Measurements from ENCODE around the gene SLC35D2.
A peak's percentile ranks its signal among the peaks of the same experiment; 100 is the strongest.
"Not testable (repeated sequence)": the region's sequence is repeated elsewhere in the genome, so short reads cannot be mapped to it uniquely, and the experiment has no call there.

Gene SLC35D2

DNA sequence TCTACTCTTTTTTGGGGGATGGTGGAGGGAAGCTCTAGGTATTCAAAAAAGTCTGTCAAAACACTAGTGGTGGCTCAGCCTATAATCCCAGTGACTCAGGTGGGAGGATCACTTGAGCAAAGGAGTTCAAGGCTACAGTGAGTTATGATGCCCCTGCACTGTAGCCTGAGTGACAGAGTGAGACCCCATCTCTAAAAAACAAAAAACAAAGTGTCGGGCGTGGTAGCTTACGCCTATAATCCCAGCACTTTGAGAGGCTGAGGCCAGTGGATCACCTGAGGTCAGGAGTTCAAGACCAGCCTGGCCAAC is 15.8 kb upstream of the SLC35D2 start:
- DNase-seq, result no peak

DNA sequence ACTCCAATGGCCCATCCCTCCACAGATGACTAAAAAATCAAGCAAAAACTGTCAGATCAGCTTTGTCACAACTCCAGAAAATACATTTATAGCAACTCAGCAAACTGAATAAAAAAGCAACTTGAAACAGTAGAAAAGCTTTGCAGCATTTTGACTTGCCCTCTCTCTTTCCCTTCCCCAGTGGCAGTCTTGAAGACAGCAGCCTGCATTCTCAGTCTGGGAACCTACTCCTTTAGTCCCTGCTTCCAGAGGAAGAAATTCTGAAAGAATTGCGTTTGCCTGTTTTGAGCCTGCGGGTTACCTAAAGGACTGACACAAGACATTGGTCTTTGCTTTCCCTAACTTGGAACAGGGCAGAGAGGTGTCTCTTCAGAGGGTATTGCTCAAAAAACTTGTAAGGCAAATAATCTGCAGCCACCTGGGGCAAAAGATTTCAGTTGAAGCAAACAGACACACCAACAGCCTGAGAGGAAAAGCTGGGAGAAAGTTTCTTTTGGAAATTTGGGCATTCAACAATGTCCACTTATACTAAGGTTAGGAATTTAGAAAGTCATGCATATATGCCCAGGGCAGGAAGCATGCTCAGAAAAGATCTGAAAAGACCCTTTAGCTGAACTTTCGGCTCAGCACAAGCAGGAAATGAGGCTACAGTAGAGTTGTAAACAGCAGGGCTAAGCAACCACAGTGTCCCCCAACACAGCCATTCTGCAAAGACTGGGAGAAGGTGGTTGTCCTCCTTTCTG is 15.2 kb upstream of the SLC35D2 start:
- DNase-seq, result peak; percentile 38

DNA sequence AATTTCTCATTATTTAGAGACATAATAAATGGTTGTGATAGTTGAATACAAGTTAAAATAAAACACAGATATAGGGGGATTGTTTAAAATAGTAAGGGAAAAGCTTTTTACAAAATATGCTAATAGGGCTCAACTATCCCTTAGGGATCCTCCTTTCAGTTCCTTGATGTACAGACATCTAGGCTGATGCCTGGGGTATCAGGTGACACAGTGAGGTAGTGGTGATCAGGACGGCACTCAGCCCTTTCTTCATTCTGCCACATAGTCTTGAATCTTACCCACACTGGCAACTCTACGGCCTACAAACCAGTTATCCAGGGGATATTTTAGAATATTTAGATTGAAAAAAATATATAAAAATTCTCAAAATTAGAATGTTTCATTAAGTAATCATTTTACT is 12.5 kb upstream of the SLC35D2 start:
- no peak for DNase-seq

DNA sequence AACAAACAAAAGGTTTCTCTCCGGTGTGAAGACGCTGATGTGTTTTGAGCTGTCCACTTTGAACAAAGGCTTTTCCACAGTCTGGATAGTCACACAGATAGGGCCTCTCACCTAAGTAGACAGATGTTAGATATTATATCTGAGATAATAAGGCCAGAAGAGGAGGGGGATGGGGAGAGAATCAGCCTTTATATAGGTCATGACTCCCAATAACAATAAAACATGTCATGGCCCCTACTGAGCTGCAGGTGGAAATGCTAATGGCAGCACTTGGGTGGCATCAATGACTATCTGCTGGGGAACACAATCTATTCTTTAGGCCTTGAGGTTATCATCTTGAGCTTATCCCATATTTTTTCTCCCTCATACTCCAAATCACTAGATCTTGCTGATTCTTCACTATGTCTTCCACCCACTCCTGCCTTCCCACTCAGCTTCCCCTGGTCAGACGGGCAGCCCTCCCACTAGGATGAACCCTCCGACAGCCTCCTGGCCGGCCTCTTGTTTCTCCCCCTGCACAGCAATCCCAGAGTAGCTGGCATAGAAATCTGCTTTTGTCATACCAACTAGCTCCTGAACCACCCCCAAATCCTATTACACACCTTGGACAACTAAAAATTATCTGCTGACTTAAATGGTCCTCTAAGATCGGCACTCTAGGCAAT is 11.5 kb upstream of the SLC35D2 start:
- DNase-seq, result no peak

DNA sequence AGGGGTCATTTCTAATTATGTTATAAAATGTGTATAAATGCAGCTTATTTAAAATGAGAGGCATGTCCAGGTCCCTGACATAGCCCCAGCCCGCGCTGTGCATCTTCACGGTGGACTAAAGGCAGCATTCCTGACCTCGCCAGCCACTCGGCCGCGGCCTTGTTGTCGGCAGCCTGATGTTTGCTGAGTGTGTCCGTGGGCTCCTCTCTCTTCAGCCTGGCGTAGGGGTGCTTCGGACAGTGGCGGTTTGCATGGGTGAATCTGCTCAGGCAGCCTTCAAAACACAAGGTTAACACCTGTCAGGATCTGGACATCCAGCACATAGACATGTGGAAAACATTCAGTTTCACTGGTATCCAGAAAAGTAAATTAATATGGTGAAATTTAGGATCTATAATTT is 8.8 kb upstream of the SLC35D2 start:
- DNase-seq, result no peak

DNA sequence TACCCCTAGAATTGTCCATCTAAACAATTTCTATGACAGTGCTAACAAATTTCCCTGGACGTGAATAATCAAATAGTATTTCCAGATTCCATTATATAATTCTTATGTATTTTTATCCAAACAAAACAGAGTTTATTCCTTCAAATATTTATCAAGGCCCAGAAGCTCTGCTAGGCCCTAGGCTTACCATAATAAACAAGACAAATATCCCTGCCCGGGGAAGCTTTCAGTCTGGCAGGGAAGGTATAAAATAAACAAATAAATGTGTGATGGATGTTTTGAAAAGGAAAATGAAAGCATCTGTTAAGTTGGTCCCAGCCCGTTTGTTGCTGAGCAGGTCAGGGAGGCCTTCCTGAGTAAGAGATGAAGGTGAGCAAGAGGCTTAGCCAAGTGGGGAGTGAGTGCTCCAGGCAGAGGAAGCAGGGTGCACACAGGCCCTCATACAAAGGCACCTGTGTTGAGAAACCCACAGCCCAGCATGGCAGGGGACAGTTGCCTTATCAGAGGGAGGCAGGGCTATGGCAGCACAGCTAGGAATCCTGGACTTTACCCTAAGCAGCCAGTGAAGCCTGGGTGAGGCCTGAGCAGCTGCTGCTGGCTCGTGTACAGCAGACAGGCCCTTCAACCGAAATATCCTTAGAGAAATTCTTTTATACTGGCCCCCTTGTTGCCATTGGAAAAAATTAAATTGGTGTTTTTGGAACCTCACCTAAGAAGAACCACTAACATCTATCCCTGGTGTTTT is 7.7 kb upstream of the SLC35D2 start:
- peak; percentile 25 for DNase-seq

DNA sequence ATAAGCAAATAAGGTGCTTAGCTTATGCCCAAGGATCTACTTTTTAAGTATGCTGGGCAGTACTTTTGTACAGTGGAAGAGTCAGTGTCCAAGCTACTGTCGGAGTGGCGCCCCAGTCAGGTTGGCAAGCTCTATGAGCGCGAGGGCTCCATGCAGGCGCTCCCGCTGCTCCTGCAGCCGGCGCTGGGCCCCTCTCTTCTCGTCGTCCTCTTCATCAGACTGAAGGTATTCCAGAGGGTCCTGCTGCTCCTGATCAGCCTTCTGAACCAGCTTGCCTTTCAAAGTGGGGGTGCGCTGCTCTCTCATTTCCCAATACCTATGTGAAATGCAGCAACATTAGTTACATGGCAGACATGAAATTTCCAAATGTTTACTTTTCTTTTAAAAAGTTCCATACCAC is 4.6 kb upstream of the SLC35D2 start:
- no peak for DNase-seq

DNA sequence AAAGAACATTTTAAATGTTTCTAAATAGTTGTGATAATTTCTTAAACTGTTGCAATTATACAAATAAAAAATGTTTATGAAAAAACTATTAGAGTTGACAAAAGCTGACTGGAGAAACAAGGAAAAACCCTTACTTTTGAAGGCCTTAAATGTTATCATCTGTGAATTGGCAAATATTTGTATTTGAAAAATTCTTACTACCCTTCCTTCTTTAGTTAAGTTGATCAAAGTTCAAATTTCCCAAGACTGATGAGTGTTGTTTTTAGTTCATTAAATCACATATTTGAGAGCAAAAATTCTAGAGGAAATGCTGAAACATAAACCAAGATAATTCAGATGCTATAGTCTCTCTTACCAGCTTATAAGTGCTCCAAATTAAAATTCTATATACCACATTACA is 2.6 kb upstream of the SLC35D2 start:
- no peak for DNase-seq

DNA sequence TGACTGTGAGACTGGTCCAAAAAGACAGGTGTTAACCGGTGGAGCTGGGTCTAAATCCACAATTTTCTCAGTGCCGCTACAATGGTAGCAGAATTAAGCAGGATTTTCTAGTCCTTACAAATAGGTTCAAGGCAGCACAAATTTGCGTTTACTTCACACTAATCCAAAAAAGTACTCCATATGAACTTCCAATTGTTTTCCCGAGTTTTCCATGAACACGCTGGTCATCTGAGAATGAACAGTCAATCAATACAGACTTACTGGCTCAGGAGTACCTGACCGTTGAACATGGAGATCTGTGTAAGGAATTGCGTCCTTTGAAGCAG is 709 bp downstream of the SLC35D2 start:
- no peak for DNase-seq

DNA sequence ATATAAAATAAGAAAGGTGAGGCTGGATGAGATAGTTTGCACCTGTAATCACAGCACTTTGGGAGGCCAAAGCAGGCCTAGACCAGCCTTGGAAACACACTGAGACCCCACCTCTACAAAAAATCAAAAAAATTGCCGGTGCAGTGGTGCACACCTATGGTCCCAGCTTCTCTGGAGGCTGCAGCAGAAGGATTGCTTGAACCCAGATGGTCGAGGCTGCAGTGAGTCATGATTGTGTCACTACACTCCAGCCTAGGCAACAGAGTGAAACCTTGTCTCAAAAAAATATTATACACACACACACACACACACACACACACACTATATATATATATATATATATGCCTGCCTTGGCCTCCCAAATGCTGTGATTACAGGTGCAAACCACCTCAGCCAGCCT is 1.3 kb downstream of the SLC35D2 start:
- DNase-seq, result no peak

DNA sequence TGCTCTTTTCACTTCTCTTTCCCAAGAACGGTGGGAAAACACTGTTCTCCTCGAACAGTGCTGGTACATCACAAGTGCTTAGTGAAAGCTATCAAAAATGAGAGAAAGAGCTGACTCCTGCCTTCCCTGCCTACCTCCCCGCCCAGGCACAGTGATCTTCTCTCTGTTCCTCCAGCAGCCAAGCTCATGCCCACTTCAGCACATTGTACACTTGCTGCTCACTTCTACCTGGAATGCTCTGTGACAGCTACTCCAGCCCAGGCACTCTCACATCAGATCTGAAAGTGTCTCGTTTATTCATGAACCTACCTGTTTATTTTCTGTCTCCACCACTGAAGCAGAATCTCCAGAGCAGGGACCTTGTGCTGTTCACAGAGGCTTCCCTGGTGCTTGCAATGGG is 1.8 kb downstream of the SLC35D2 start:
- DNase-seq, result no peak

DNA sequence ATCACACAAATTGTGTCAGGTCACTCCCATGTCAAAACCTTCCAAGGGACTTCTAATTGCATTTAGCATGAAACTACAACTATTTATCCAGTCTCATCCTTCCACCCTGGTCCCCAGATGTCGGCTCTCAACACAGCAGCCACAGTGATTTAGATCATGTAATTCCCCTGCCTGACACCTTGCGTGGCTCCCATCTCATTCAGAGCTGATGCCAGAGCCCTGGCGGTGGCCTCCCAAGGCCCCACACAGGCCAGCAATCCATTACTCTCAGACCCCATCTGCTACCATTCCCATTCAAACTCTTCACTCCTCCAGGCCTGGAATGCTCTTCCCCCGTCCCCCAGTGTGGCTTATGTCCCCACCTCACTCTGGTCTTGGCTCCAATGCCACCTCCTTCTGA is 2.4 kb downstream of the SLC35D2 start:
- no peak for DNase-seq

DNA sequence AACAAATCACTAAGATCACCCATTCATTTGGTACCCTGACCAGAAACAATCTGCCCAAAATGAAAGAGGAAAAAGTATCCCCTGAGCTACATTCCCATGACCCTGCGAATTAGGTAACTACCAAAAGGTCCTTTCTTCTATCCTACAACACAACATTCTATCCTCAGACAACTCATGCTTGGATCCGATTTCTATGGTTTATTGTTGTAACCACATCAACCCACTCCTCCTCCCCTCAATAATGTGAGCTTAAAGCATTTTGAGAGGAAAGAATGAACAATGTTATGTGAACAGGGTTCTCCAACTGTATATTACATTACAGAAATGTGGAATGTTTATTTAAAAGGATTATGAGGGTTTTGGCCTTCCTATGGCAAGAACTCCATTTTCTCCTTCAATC is 4.0 kb downstream of the SLC35D2 start:
- no peak for DNase-seq

DNA sequence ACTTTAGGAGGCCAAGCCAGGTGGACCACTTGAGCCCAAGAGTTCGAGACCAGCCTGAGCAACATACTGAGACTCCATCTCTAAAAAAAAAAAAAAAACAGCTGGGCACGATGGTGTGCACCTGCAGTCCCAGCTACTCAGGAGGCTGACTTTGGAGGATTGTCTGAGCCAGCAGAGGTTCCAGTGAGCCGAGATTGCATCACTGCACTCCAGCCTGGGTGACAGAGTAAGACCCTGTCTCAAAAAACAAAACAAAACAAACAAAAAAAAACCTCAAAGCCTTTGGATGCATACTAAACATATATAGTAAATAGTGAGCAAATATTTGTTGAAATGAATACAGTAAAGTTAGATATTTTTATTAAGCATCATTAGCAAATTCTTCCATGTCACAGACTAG is 5.3 kb downstream of the SLC35D2 start:
- DNase-seq, result no peak

DNA sequence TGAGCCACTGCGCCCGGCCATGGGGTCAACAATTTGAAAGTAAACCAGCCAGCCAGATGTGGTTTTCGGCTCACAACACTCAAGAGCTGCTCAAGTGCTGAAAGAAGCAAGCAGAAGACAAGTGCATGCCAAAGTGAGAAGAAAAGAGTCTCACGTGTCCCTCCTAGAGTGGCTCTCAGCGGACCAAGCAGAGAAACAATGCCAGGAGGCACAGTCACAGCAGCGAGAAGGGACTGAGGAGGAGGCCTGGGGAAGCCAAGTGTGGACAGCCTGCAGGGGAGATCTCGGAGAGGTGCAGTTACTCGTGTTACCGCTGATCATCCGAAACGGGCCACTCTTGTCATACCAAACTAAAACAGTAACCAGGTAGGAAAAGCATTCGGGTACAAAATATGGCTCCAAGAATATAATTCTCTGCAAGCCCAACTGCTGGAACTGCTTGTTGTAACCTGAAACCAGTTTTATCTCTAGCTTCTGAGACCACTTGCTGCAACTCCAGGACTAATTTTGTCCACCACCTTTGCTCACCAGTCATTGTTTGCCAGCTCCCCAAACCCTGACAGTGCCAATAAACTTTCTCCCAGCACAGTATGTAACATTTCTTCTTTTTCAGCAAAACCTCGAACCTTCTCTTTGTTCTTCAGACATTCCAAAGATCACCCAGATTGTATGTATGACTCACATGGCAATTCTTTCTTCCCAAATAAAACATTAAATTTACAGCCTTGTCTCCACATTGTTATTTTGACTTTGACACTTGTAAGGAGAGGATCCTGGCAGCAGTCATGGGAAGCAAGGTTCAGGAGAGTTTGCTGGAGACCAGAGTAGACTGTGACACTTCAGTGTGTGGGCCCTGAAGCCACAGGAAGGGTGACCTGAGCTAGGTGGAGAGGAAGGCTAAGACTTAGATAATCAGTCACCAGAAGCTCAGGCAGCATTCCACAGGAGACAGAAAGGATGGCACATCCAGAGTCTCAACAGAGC is 6.3 kb downstream of the SLC35D2 start:
- no peak for DNase-seq

DNA sequence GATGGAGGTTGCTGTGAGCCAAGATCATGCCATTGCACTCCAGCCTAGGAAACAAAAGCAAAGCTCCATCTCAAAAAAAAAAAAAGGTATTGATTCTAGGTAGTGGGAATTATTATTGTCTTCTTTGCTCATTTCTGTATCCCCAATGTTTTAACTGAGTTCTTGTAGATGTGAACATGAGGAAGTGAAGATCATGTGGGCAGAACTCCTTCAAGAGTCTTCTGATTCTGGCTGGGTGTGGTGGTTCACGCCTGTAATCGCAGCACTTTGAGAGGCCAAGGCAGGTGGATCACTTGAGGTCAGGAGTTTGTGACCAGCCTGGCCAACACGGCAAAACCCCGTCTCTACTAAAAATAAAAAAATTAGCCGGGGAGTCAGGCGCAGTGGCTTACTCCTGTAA is 8.0 kb downstream of the SLC35D2 start:
- DNase-seq, result not testable (repeated sequence)

DNA sequence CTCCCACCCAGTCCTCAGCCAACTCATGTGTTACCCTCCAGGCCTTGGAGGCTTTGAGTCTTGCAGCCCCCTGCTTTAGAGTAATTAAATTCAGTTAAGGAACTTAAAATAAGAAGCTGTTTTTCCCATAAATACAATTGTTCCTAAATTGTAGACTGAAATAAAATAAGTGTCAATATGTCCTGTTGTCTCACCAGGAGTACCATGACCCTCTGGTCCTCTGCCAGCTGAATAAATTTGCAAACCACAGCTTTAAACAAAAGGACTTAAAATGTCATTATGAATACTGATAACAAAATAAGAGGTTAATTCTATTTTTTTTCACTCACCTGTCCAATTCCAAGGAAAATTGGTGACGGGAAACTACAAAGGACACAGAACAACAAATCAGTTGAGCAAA is 15.6 kb downstream of the SLC35D2 start:
- DNase-seq, result no peak

DNA sequence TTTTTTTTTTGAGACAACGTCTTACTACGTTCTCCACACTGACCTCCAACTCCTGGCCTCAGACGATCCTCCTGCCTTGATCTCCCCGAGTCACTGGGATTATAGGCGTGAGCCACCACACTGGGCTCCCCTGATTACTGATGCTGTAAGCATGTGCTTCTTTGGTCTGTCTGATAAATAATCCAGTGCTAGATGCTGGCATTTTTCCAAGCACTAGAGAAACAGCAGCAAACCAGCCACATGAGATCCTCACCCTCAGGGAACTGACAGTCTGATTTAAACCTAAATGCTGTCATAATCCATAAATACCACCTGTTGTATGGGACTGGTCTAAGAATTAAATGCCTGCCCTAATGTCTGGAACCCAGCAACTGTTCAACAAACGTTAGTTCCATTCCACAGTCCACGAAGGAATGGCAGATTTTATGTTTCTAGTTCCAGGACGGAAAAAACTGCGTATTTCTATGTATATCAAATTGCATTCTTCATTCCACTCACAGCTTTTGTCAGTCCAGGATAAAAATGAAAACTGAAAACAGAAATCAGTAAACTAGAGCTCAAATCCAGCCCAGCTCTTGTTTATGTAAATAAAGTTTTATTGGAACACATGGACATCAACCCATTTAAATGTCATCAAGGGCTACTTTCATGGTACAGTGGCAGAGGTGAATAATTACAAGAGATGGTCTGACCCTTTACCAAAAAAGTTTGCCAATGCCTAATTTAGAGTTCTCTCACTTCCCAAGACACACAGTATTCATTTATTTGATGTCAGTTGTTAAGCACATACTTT is 20.1 kb downstream of the SLC35D2 start:
- no peak for DNase-seq

DNA sequence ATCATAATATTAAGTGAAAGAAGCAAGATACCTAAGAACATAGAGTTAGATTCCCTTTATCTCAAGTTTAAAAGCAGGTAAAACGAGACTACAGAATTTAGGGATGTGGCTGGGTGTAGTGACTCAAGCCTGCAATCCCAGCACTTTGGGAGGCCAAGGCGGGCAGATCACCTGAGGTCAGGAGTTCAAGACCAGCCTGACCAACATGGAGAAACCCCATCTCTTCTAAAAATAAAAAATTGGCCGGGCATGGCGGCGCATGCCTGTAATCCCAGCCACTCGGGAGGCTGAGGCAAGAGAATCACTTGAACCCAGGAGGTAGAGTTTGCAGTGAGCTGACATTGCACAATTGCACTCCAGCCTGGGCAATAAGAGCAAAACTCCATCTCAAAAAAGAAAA is 21.4 kb downstream of the SLC35D2 start:
- DNase-seq, result not testable (repeated sequence)

DNA sequence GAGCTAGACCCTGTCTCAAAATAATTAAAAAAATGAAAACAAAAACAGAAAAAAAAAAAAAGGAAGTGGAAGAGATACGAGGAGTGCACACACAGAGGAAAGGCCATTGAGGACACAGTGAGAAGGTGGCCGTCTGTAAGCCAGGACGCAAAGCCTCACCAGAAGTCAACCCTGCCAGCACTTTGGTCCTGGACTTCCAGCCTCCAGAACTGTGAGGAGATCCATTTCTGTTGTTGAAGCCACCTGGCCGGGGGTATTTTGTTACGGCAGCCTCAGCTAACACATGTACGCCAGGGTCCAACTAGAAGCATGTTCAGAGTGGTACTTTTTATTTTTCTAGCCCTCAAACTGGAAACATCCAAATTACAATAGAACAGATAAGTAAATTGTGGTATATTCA is 21.8 kb downstream of the SLC35D2 start:
- DNase-seq, result no peak

DNA sequence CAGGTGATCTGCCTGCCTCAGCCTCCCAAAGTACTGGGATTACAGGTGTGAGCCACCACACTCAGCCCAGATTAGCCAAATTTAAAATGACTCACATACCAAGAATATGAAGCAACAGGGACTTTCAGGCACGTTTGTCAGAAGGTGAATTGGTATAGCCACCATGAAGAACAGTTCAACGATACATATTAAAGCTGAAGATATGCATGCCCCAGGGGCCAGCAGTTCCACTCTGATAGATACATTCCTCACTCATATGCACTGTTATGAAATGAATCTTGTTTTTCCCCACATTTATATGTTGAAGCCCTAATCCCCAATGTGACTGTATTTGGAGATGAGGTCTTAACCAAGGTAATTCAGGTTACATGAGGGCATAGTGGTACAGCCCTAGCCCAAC is 22.5 kb downstream of the SLC35D2 start:
- no peak for DNase-seq

DNA sequence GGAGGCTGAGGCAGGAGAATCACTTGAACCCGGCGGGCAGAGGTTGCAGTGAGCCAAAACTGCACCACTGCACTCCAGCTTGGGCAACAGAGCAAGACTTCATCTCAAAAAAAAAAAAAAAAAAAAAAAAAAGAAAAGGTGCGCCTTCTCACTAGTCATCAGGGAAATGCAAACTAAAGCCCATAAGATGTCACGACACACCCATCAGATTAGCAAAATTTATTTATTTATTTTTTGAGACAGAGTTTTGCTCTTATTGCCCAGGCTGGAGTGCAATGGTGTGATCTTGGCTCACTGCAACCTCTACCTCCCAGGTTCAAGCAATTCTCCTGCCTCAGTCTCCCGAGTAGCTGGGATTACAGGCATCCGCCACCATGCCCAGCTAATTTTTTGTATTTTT is 23.0 kb downstream of the SLC35D2 start:
- not testable (repeated sequence) for DNase-seq
